OCI-LY3 (cell line): ENCODE data around the gene GALNT14.

Experiments
- CTCF ChIP-seq: fragments of 200-600, 300-600 bp; sonication (generic); IDR thresholded peaks from 2 replicates; pipeline ENCODE4 v1.5.1; 2014; ENCODE audit warnings: antibody characterized with exemption, low read length, low read depth
- EZH2phosphoT487 ChIP-seq: fragments of 200-600 bp; shearing (Covaris generic); IDR thresholded peaks from 2 replicates; pipeline ENCODE4 v1.6.1; 2018; ENCODE audit warnings: antibody characterized with exemption, mixed run types, low read depth

DNA sequence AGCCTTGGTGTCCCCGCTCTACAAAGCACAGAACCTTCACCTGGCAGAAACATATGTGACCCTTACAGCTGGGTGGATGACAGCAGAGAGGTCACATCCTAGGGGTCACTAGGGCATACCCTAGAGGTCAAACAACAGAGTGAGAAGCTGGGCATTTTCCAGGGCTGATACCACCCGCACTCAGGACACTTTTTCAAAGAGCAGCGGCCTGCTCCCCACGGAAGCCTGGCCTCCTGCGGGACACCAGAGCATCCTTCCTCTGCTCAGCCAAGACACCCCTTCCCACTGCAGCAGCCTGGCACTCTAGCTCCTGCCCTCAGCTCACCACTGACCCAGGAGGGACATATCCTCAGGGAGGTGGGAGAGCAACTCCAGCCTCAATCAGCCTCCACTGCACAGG lies 86.0 kb downstream of the GALNT14 start:
- TF ChIP-seq CTCF (no peak), EZH2phosphoT487 (no peak)
